GM18520 (cell line): ENCODE results near the gene NBEAL2.
"Not testable (repeated sequence)": the region's sequence is repeated elsewhere in the genome, so short reads cannot be mapped to it uniquely, and the experiment has no call there.

Experiments
- ATAC-seq: cut with Tn5 transposase; IDR thresholded peaks from one replicate; pipeline ENCODE4 v1.9.1; 2021; ENCODE audit not compliant: unreplicated experiment

Gene NBEAL2

GRCh38 chr3:46962990-46963389, 16.5 kb upstream of the NBEAL2 start:
- no peak for ATAC-seq

DNA sequence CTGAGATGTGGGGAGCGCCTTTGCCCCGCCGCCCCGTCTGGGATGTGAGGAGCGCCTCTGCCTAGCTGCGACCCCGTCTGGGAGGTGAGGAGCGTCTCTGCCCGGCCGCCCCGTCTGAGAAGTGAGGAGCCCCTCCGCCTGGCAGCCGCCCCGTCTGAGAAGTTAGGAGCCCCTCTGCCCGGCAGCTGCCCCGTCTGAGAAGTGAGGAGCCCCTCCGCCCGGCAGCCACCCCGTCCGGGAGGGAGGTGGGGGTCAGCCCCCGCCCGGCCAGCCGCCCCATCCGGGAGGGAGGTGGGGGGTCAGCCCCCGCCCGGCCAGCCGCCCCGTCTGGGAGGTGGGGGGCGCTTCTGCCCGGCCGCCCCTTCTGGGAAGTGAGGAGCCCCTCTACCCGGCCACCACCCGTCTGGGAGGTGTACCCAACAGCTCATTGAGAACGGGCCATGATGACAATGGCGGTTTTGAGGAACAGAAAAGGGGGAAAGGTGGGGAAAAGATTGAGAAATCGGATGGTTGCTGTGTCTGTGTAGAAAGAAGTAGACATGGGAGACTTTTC, 15.4 kb upstream of the NBEAL2 start:
- ATAC-seq, result not testable (repeated sequence)

DNA sequence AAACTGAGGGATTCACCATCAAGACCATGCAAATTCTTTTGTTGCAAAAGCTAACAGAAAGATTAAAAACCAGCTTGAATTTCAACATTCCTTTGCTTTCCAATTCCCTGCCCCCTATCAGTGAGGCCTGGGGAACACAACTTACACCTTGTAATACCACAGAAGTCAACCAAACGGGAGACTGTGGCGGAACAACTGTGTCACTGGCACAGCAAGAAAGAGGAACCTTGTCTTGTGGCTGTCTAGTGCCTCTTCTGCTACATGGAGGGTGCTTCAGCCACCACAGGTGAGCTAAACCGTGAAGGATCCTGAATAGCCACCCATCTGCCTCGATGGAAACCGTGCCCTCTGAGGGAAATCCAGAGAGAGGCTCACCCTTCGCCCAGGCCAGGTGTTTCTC, 14.3 kb upstream of the NBEAL2 start:
- no peak for ATAC-seq

DNA sequence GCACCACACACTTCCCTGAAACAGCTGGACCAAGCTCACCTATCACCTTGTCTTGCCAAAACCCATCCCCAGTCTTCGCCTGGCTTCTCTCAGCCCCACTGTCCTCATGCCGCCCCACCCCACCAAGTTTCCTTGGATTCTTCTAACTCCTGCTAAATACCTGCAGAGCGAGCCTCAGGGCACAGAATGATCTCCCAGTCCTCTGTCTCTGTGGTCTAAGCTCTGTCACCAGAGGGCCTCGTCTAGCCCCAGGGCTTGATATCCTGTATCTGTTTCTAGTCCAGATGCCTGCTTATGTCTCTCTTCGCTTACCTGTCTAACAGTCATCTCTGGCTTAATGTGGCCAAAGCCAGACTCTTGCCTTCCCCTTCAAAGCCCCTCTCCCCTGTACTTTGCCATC, 12.7 kb upstream of the NBEAL2 start:
- no peak for ATAC-seq

DNA sequence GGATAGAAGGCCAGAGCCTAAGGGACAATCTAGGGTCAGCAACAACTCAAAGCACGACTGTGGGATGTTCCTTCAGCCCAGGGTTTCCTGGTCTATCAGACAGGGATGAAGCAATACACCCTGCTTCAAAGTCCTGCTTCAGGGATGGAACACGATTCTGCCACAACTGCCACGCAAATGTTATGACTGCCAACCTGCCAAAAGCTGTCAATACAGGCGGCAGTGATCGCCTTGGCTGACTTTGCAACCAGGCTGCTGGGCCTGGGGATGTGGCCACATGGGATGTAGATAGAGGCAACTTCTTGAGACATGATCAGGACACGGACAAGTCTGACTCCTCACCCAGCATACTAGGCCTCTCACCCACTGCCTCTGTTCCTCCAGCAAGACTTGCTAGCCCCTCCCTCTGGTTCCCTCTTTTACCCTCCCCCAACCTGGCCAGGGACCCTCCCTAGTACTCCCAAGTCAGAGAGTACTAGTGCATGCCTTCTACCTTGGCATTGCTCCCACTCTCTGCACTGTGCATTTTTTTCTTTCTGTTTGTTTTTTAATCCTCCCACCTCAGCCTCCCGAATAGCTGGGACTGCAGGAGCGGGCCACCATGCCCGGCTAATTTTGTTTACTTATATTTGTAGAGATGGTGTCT, 10.6 kb upstream of the NBEAL2 start:
- no peak for ATAC-seq

DNA sequence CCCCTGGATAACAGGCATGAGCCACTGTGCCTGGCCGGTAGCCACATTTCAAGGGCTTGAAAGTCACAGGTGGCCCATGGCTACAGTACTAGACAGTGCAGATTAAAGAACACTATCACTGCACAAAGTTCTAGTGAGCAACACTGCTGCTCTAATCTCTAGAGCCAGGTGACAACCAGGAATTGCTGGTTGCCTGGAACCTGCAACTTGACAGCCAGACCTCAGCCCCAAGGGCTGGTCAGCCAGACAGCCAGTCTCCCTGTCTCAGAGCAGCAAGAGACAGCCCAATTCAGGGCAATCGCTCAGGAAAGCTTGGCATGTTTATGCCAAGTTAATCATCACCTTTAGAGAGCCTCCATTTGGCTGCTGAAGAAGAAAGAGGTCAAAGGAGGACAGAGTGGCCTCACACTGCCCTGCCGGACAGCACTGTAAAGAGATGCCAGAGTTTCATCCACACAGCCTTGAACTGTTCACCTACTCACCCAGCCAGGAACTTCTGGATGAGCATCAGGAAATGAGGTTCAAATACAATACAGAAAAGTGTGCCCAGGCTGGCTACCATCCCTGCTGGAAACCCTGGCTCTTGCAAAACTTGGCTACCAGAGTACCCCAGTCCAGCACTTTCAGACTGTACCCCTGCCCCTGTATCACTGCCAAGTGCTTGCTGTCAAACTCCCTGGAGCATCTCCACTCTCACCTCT, 8.9 kb upstream of the NBEAL2 start:
- no peak for ATAC-seq

DNA sequence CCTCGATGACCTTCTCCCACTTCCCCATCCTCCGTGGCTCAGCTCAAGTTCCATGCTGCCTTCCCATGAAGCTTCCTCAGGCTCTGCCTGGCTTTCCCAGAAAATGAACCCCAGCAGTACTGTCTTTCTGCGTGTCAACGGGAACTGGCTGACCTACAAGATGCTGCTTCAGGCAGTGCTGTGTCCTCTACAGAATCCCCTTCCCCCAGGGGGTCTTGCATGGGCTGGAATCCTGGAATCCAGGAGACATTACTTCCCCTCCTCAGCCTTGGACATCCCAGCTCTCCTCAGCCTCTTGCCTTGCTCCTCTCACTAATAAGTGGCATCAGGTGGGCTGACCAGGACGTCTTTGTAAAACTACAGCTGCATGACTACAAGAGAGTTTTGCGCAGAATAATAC, 8.3 kb upstream of the NBEAL2 start:
- ATAC-seq, result no peak

GRCh38 chr3:46971742-46972141, 7.7 kb upstream of the NBEAL2 start:
- no peak for ATAC-seq

- ATAC-seq, result no peak
Measured at GRCh38 chr3:46972396-46972795, 7.1 kb upstream of the NBEAL2 start.

DNA sequence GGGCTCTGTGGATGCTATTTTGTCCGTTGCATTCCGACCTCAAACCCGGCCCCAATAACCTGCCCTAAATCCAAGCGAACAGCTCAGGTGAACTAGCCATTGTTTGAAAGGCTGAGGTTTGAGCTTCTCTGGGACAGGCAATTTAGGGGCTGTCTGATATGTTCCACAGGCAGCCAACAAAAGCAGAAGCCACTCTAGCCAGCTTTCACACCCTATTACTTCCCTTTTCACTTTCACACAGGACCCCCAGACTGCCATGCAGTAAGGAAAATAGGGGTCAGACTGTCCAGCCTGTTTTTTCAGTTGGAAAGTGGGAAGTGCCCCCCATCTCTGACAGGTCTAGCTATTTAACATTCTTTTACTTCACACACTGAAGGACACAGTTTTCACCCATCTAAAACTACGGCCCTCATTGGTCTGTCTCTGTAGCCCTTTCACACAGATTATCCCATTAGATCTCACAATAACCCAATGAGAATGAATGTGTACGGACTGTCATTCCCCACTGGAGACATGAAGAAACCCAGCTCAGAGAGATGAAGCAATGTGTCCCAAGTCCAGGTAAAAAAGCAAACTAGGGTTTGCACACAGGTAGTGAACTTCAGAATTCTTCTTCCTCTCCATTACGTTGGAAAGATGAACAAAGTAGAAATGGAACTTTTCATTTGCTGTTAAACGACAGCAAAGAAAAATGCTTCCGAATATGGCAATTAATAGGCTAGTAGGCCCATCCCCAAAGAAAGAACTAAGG, 4.9 kb upstream of the NBEAL2 start:
- no peak for ATAC-seq

DNA sequence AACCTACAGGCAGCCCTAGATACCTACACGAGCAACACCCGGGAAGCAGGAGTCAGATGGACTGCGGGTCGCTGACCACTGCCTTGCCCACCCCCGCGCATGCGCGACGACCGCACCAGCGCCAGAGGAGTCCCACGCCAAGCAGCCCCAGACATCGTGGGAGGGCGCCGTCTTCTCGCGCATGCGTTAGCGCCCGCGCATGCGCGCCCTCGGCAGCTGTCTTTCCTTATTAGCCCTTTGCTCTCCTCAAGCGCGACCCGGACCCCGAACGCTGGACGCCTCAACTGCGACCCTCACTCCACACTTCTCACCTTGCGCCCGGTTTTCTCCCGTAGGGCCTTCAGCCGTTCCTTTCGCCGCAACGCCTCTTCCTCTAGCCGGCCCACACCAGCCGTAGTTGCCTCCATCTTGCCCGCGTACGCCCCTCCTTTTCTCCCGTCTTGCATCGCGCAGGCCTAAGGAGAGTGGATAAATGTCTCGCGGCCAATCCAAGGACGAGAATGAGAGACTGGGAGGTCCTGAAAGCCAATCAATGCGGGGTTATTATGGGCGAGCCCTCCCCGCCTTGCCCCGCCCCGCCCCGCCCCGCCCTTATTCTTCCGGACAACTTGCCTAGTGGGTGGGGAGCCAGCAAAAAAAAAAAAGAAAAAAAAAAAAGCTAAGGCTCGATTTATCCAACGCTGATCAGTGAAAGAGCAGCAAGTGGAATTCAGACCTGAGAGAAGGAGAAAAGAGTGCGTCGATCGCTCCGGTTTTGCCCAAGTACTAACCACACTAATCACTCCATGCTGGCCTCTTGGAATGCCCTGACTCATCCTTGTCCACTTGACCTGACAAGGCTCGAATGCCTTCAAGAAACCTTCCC, 2.9 kb upstream of the NBEAL2 start, which contains the start of gene CCDC12:
CCDC12 (minus strand) TSS at position 420 of the 865 bp plus-strand sequence; CDS start at position 407, 13 bp downstream.
- ATAC-seq, result peak; percentile 53

- no peak for ATAC-seq
Measured at GRCh38 chr3:46977811-46978195, 1.7 kb upstream of the NBEAL2 start.

DNA sequence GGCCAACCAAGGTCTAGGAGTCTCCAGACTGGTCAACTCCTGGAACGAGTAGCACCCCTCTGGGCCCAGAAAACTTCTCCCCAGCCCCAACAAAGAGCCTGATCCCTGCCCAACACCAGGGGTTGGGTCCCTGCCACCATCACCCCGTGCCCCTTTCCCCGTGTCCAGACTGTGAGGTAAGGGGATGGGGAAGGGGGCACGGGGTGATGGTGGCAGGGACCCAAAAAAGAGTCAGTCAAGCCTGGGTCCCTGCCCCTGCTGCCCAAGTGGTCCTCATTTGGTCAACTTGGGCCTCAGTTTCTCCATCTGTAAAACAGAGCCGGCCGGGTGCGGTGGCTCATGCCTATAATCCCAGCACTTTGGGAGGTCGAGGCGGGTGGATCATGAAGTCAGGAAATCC, 1.1 kb upstream of the NBEAL2 start:
- ATAC-seq, result no peak

- no peak for ATAC-seq
Measured at GRCh38 chr3:46979958-46980497, 562 bp downstream of the NBEAL2 start.

- ATAC-seq, result no peak
Measured at GRCh38 chr3:46981932-46982471, 2.5 kb downstream of the NBEAL2 start.

DNA sequence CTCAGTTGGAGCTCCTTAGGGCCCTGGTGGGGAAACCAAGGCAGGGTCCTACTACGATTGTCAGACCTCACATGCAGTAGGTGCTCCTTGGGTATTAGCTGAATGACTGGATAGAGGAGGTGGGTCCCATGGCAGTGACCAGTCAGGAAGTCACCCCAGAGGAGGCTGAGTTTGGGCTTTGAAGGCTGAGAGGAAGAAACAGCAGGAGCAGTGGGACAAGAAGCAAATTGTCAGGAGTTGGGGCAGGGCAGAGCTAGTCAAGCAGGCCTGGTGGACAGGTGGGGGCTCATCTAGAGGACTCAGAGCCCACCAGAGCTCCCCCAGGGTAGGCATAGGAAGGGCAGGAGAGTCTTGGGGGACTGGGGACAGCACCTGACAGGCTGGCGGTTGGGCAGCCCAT, 3.1 kb downstream of the NBEAL2 start:
- no peak for ATAC-seq

- no peak for ATAC-seq
Measured at GRCh38 chr3:46984591-46985459, 5.4 kb downstream of the NBEAL2 start.

- ATAC-seq, result no peak
Measured at GRCh38 chr3:46985588-46985987, 6.1 kb downstream of the NBEAL2 start.

- ATAC-seq, result no peak
Measured at GRCh38 chr3:46986055-46986730, 6.7 kb downstream of the NBEAL2 start.
